Stimulated activated naive B cell treated with anti-CD40 and anti-IgM and Interleukin-4, amounts not matched to agents 10 μg/mL and 1 μg/mL and 100 μg/mL, for 72 hours (primary cell): ENCODE data around the gene SLC7A9.

ENCODE experiments used
- ATAC-seq, 2 donors: fragments of 150-1000 bp; cut with Tn5 transposase; replicated peaks; 2 replicates each; pipeline ENCODE4 v1.10.0; 2021; ENCODE audit warnings: moderate library complexity in 1 of 2
- DNase-seq: peaks from one replicate; pipeline ENCODE4 v3.0.0; 2021
- H3K27ac Mint-ChIP-seq: one replicate; pipeline ENCODE4 v1.8.0; 2022; ENCODE audit warnings: mild to moderate bottlenecking, mixed read lengths
- H3K27me3 Mint-ChIP-seq, 2 donors: one replicate each; pipeline ENCODE4 v1.8.0; 2022; ENCODE audit warnings: mixed read lengths in 2 of 2
- H3K36me3 Mint-ChIP-seq, 2 donors: one replicate each; pipeline ENCODE4 v1.8.0; 2022; ENCODE audit warnings: mixed read lengths in 2 of 2, mild to moderate bottlenecking in 1 of 2
- H3K4me1 Mint-ChIP-seq, 2 donors: one replicate each; pipeline ENCODE4 v1.8.0; 2022; ENCODE audit warnings: mixed read lengths in 2 of 2, mild to moderate bottlenecking in 1 of 2
- H3K4me3 Mint-ChIP-seq, 2 donors: one replicate each; pipeline ENCODE4 v1.8.0; 2022; ENCODE audit warnings: mild to moderate bottlenecking in 2 of 2, mixed read lengths in 2 of 2, moderate library complexity in 1 of 2
- H3K9me3 Mint-ChIP-seq, 2 donors: one replicate each; pipeline ENCODE4 v1.8.0; 2022; ENCODE audit warnings: mixed read lengths in 2 of 2, mild to moderate bottlenecking in 1 of 2

Gene SLC7A9

GRCh38 chr19:32819419-32820400, 49.9 kb downstream of the SLC7A9 start:
- H3K27ac Mint-ChIP-seq = peak overlapping the region; percentile 17
- H3K36me3 Mint-ChIP-seq = no peaks in the 10 kb centered on the region
- peaks cover 7 to 8% of the 10 kb centered on the region in 2 donors for H3K4me1 Mint-ChIP-seq
- no peaks in the 10 kb centered on the region for H3K9me3 Mint-ChIP-seq
- ATAC-seq (peak; percentile 12 to 83), DNase-seq (peak; percentile 4)
- peaks cover 26 to 31% of the 10 kb centered on the region in 2 donors for H3K27me3 Mint-ChIP-seq
- H3K4me3 Mint-ChIP-seq = no peak overlapping the region

GRCh38 chr19:32818536-32818935, 51.0 kb downstream of the SLC7A9 start:
- peaks cover 7 to 8% of the 10 kb centered on the region in 2 donors for H3K4me1 Mint-ChIP-seq
- no peaks in the 10 kb centered on the region for H3K9me3 Mint-ChIP-seq
- H3K27ac Mint-ChIP-seq = no peak overlapping the region
- no peaks in the 10 kb centered on the region for H3K36me3 Mint-ChIP-seq
- ATAC-seq (no peak), DNase-seq (no peak)
- H3K4me3 Mint-ChIP-seq = no peak overlapping the region
- H3K27me3 Mint-ChIP-seq = peaks cover 19 to 28% of the 10 kb centered on the region in 2 donors

GRCh38 chr19:32817569-32818476, 51.7 kb downstream of the SLC7A9 start:
- no peak for ATAC-seq
- Mint-ChIP-seq H3K9me3 (no peaks in the 10 kb centered on the region), H3K27me3 (peaks cover 15 to 23% of the 10 kb centered on the region in 2 donors), H3K36me3 (no peaks in the 10 kb centered on the region), H3K4me1 (peaks cover 7 to 8% of the 10 kb centered on the region in 2 donors), H3K4me3 (no peak overlapping the region), H3K27ac (no peak overlapping the region)
- no peak for DNase-seq

- no peaks in the 10 kb centered on the region for H3K9me3 Mint-ChIP-seq
- peaks cover 18 to 24% of the 10 kb centered on the region in 2 donors for H3K27me3 Mint-ChIP-seq
- DNase-seq (no peak), ATAC-seq (no peak)
- H3K4me3 Mint-ChIP-seq = no peak overlapping the region
- H3K36me3 Mint-ChIP-seq = no peaks in the 10 kb centered on the region
- no peak overlapping the region for H3K27ac Mint-ChIP-seq
- peaks cover 7 to 8% of the 10 kb centered on the region in 2 donors for H3K4me1 Mint-ChIP-seq
Measured at GRCh38 chr19:32816555-32817099, 52.9 kb downstream of the SLC7A9 start.

- Mint-ChIP-seq H3K4me3 (no peak overlapping the region), H3K4me1 (peaks cover 3 to 5% of the 10 kb centered on the region in 2 donors)
Measured at GRCh38 chr19:32814624-32815023, 54.9 kb downstream of the SLC7A9 start.

GRCh38 chr19:32813862-32814425, 55.6 kb downstream of the SLC7A9 start:
- Mint-ChIP-seq H3K4me3 (no peak overlapping the region), H3K27ac (no peak overlapping the region), H3K27me3 (peaks cover 17 to 24% of the 10 kb centered on the region in 2 donors), H3K4me1 (peaks cover 0 to 2% of the 10 kb centered on the region in 2 donors), H3K9me3 (no peaks in the 10 kb centered on the region), H3K36me3 (no peaks in the 10 kb centered on the region)
- DNase-seq = no peak
- ATAC-seq = no peak

More at GRCh38 chr19:32814624-32815023, 54.9 kb downstream of the SLC7A9 start:
- Mint-ChIP-seq H3K9me3 (no peaks in the 10 kb centered on the region), H3K36me3 (no peaks in the 10 kb centered on the region), H3K27ac (no peak overlapping the region), H3K27me3 (peaks cover 20% of the 10 kb centered on the region in 2 donors)
- ATAC-seq = no peak
- no peak for DNase-seq

GRCh38 chr19:32812571-32812970, 57.0 kb downstream of the SLC7A9 start:
- H3K27ac Mint-ChIP-seq = no peak overlapping the region
- no peaks in the 10 kb centered on the region for H3K36me3 Mint-ChIP-seq

GRCh38 chr19:32812036-32812435, 57.5 kb downstream of the SLC7A9 start:
- DNase-seq = no peak
- no peaks in the 10 kb centered on the region for H3K4me1 Mint-ChIP-seq
- H3K27me3 Mint-ChIP-seq = peaks cover 7 to 10% of the 10 kb centered on the region in 2 donors
- H3K27ac Mint-ChIP-seq = no peak overlapping the region
- H3K4me3 Mint-ChIP-seq = no peak overlapping the region
- no peaks in the 10 kb centered on the region for H3K9me3 Mint-ChIP-seq
- ATAC-seq = no peak
- no peaks in the 10 kb centered on the region for H3K36me3 Mint-ChIP-seq

More at GRCh38 chr19:32812571-32812970, 57.0 kb downstream of the SLC7A9 start:
- Mint-ChIP-seq H3K4me1 (no peaks in the 10 kb centered on the region), H3K4me3 (no peak overlapping the region), H3K9me3 (no peaks in the 10 kb centered on the region), H3K27me3 (peaks cover 7 to 15% of the 10 kb centered on the region in 2 donors)
- DNase-seq (no peak), ATAC-seq (no peak)

GRCh38 chr19:32811151-32811550, 58.4 kb downstream of the SLC7A9 start:
- Mint-ChIP-seq H3K27ac (no peak overlapping the region), H3K9me3 (no peaks in the 10 kb centered on the region), H3K36me3 (no peaks in the 10 kb centered on the region), H3K4me1 (no peaks in the 10 kb centered on the region), H3K27me3 (peaks cover 7 to 10% of the 10 kb centered on the region in 2 donors), H3K4me3 (no peak overlapping the region)
- ATAC-seq (no peak), DNase-seq (no peak)

- Mint-ChIP-seq H3K27me3 (peaks cover 7 to 10% of the 10 kb centered on the region in 2 donors), H3K36me3 (no peaks in the 10 kb centered on the region), H3K4me3 (no peak overlapping the region), H3K4me1 (no peaks in the 10 kb centered on the region), H3K9me3 (no peaks in the 10 kb centered on the region), H3K27ac (no peak overlapping the region)
- no peak for ATAC-seq
- no peak for DNase-seq
Measured at GRCh38 chr19:32810452-32810851, 59.1 kb downstream of the SLC7A9 start.

GRCh38 chr19:32809754-32810153, 59.8 kb downstream of the SLC7A9 start:
- H3K9me3 Mint-ChIP-seq = no peaks in the 10 kb centered on the region
- DNase-seq (no peak), ATAC-seq (no peak)
- no peak overlapping the region for H3K27ac Mint-ChIP-seq
- no peaks in the 10 kb centered on the region for H3K4me1 Mint-ChIP-seq
- H3K4me3 Mint-ChIP-seq = no peak overlapping the region
- no peaks in the 10 kb centered on the region for H3K36me3 Mint-ChIP-seq
- peaks cover 7 to 10% of the 10 kb centered on the region in 2 donors for H3K27me3 Mint-ChIP-seq

- Mint-ChIP-seq H3K9me3 (no peaks in the 10 kb centered on the region), H3K36me3 (no peaks in the 10 kb centered on the region), H3K4me1 (no peaks in the 10 kb centered on the region), H3K27ac (no peak overlapping the region), H3K4me3 (no peak overlapping the region), H3K27me3 (peaks cover 7 to 10% of the 10 kb centered on the region in 2 donors)
- ATAC-seq (no peak), DNase-seq (no peak)
Measured at GRCh38 chr19:32809254-32809653, 60.3 kb downstream of the SLC7A9 start.

GRCh38 chr19:32808236-32808635, 61.3 kb downstream of the SLC7A9 start:
- Mint-ChIP-seq H3K27me3 (peaks cover 7 to 12% of the 10 kb centered on the region in 2 donors), H3K27ac (no peak overlapping the region), H3K4me3 (no peak overlapping the region), H3K9me3 (no peaks in the 10 kb centered on the region), H3K4me1 (no peaks in the 10 kb centered on the region), H3K36me3 (no peaks in the 10 kb centered on the region)
- no peak for DNase-seq
- no peak for ATAC-seq

GRCh38 chr19:32802840-32803239, 66.7 kb downstream of the SLC7A9 start:
- no peak overlapping the region for H3K4me3 Mint-ChIP-seq
- no peak for DNase-seq
- no peaks in the 10 kb centered on the region for H3K9me3 Mint-ChIP-seq
- no peak overlapping the region for H3K27ac Mint-ChIP-seq
- peaks cover 0 to 5% of the 10 kb centered on the region in 2 donors for H3K27me3 Mint-ChIP-seq
- no peaks in the 10 kb centered on the region for H3K4me1 Mint-ChIP-seq
- no peaks in the 10 kb centered on the region for H3K36me3 Mint-ChIP-seq
- ATAC-seq = no peak
